Endothelial cell of umbilical vein (primary cell): Measurements from ENCODE around the gene CAPN5.

Source experiments
- EZH2 ChIP-seq: IDR thresholded peaks from 2 replicates; pipeline ENCODE4 v1.6.1; 2012; ENCODE audit warnings: borderline replicate concordance, low read depth, mild to moderate bottlenecking, moderate library complexity, low read length, inconsistent platforms; ENCODE audit not compliant: severe bottlenecking
- FOS ChIP-seq: IDR thresholded peaks from 2 replicates; pipeline ENCODE4 v1.6.1; 2011; ENCODE audit warnings: mild to moderate bottlenecking, low read length, moderate library complexity, borderline replicate concordance; ENCODE audit not compliant: insufficient read depth
- GATA2 ChIP-seq: IDR thresholded peaks from 2 replicates; pipeline ENCODE4 v1.7.0; 2011; ENCODE audit warnings: low read depth, mild to moderate bottlenecking, moderate library complexity, mixed read lengths, low read length; ENCODE audit not compliant: insufficient read length, insufficient read depth
- JUN ChIP-seq: IDR thresholded peaks from 2 replicates; pipeline ENCODE4 v1.6.1; 2011; ENCODE audit warnings: borderline replicate concordance, low read depth; ENCODE audit not compliant: insufficient read length, insufficient read depth
- POLR2A ChIP-seq: IDR thresholded peaks from 2 replicates; pipeline ENCODE4 v1.6.1; 2012; ENCODE audit warnings: low read depth, mild to moderate bottlenecking, control low read depth, low read length
- POLR2AphosphoS5 ChIP-seq: IDR thresholded peaks from 2 replicates; pipeline ENCODE4 v1.6.1; 2012; ENCODE audit warnings: low read depth, mild to moderate bottlenecking, control low read depth, low read length, moderate library complexity; ENCODE audit not compliant: insufficient read depth
- TF ChIP-seq, protein P1 (sequence below), 2 donors: IDR thresholded peaks; 1 replicate in 1 of 2; 2 replicates in 1 of 2; pipeline ENCODE4 v1.5.1; 2011; ENCODE audit warnings: low read length in 2 of 2, mild to moderate bottlenecking in 2 of 2, moderate library complexity in 2 of 2, control low read depth in 1 of 2, inconsistent platforms in 1 of 2, low read depth in 1 of 2; ENCODE audit not compliant: insufficient read depth in 1 of 2; ENCODE audit errors: extremely low read depth in 1 of 2
- TF ChIP-seq, protein P2 (sequence below): IDR thresholded peaks from 2 replicates; pipeline ENCODE4 v1.6.1; 2011; ENCODE audit not compliant: insufficient read depth, insufficient read length

DNA sequence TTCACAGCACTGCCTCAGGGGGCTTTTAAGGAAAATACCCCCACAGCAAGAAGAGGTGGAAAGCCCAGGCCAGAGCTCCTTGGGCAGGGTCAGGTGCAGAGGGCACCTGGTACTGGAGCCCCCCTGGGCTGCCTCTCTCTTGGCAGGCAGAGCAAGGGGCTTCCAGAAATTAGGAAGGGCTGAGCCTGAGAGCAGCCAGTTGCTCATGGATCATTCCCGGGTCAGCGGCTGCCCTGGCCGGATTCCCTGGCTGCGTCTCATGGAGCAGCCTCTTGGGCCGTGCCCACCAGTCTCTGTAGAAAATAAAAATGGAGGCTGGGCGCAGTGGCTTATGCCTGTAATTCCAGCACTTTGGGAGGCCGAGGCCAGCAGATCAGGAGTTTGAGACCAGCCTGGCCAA is 25.6 kb downstream of the CAPN5 start:
- TF ChIP-seq EZH2 (no peak), POLR2A (no peak), POLR2AphosphoS5 (no peak), JUN (no peak), FOS (no peak), GATA2 (no peak)
- TF ChIP-seq, protein P1, sequence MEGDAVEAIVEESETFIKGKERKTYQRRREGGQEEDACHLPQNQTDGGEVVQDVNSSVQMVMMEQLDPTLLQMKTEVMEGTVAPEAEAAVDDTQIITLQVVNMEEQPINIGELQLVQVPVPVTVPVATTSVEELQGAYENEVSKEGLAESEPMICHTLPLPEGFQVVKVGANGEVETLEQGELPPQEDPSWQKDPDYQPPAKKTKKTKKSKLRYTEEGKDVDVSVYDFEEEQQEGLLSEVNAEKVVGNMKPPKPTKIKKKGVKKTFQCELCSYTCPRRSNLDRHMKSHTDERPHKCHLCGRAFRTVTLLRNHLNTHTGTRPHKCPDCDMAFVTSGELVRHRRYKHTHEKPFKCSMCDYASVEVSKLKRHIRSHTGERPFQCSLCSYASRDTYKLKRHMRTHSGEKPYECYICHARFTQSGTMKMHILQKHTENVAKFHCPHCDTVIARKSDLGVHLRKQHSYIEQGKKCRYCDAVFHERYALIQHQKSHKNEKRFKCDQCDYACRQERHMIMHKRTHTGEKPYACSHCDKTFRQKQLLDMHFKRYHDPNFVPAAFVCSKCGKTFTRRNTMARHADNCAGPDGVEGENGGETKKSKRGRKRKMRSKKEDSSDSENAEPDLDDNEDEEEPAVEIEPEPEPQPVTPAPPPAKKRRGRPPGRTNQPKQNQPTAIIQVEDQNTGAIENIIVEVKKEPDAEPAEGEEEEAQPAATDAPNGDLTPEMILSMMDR (IDR thresholded peaks at IDR 0.05; ENCODE audit: extremely low read depth in 1 of 2, insufficient read depth in 1 of 2, low read depth in 1 of 2, low read length in 2 of 2): no peak
- TF ChIP-seq, protein P2, sequence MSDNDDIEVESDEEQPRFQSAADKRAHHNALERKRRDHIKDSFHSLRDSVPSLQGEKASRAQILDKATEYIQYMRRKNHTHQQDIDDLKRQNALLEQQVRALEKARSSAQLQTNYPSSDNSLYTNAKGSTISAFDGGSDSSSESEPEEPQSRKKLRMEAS: no peak
